HG02678 (cell line): ENCODE measurements around the gene SH3RF2.
"Not testable (repeated sequence)": the region's sequence is repeated elsewhere in the genome, so short reads cannot be mapped to it uniquely, and the experiment has no call there.

Source experiments
- ATAC-seq: cut with Tn5 transposase; IDR thresholded peaks from one replicate; pipeline ENCODE4 v1.9.1; 2021; ENCODE audit warnings: mild to moderate bottlenecking, moderate library complexity; ENCODE audit not compliant: unreplicated experiment

SH3RF2 gene

DNA sequence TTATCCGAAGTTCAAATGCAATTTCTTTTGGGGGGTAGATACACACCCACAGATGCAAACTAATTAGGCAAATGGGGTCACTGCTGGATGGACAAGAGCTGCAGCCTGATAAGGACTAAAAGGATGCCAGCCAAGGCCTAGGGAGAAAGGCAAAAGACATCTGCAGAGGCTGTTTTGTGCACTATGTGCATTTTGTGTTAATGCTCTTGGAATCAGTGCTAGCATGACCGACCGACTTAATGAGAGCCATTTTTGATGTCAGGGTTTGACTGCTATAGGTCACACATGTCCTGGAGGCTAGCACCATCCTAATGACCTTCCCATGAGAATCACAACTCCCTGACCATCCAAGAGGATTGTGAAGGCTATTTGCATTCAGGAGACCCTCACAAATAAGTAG, 134.4 kb downstream of the SH3RF2 start:
- ATAC-seq, result no peak

DNA sequence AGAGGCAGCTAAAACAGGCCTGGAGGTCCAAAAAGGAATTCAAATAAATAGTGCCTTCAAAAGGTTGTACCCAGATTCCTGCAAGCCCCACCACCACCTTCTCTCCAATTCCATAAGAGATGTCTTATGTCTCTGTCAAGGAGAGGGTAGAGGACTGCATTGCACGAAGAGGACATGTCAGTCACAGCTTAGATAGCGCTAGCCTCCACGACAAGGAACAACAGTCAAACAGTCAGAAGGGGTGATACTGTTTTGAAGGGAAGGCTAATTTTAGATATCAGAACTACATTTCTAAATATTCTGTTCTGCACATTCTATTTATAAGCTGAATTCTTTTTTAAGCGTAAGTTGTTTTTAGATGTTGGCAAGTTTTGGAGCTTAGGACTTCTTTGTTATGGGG, 134.8 kb downstream of the SH3RF2 start:
- no peak for ATAC-seq

DNA sequence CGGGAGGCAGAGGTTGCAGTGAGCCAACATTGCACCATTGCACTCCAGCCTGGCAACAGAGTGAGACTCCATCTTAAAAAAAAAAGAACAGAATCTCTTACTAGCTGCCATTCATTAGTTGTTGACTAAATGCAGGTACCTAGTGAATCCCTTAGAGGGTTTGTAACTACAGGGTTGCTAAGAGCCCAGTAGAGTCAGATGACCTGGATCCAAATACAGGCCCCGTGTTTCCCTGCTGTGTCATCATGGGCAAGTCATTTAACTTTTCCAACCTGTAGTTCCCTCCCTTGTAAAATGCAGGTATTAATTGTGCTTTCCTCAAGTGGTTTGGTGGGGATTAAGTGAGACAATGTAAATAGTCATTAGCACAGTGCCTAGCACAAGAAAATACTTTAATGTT, 136.2 kb downstream of the SH3RF2 start:
- ATAC-seq, result no peak

DNA sequence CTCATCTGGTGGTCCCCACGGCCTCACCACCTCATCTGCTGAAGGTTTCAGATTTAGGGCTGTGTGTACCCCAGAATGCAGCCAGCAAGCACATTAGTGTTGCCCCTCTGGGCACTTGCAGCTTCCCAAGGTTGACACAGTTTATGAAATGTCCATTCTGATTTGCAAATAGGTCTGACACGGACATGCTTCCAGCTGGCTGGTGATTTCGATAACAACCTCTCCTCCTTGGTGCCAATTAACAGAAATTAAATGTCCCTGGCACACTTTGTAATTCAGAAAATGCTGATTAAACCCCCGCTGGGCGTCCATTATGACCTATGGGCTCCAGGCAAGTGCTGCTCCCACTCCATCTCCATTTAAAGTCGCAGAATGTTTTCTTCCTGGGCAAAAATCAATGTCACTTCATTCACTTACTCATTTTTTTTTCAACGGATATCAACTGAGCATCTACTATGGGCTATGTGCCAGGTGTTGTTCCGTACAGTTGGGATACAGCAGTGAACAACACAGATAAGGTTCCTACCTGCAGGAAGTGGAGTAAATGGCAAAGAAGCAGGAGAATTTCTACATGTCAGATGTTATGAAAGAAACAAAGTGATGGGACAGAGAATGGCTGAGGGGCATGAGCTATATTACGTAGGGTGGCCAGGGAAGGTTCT, 137.0 kb downstream of the SH3RF2 start:
- ATAC-seq, result no peak

DNA sequence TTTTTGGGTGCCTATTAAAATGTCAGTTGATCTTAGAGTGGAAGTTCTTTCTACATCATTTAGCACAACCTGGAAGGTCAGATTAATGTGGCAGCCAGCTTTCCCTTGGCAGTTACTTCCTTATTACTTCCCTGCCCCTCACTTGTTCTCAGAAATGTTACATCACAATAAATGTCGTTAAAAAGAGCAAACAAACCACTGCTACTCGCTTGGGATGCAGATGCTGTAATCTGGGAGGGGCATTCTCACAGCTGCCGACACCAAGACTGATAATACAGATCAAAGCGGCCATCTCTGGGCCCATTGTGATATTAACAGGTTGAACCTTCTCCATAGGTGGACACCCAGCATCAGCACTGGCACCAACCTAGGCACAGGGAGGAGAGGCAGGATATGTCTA, 139.7 kb downstream of the SH3RF2 start:
- ATAC-seq, result no peak

DNA sequence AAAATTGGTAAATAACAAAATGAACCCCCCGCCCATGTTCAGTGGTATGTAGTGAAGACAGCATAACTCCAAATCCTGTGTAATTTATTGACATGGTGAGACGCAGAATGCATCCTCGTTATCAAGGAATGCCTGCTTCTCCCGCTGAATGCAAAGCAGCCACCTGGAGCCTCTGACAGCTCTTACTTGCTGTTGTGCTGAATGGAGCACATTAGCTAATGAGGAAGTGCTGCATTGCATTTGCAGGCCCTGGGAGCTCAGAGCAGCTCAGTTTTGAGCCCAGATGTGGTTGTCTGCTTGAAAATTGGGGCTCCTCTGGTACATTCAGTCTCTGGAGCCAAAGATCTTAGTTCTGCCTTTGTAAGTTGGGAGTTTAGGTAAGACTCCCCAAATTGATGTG, 140.1 kb downstream of the SH3RF2 start:
- no peak for ATAC-seq

DNA sequence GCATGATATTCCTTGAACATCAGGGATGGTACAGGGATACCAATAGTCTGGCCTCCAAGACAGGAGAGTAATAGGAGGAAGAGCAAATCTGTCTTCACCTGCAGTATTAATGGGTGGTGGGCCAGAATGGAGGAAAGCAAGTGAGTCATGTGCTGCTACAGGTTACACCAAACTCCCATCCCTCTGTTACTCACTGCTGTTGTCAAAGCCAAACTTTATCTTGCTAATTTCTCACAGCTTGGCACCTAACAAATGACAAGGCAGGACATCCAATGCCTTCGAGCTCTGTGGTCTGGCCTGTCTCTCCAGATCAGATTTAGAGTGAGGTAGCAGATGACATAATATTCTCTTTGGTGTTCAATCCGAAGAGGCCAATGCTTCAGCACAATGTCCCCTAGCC, 142.2 kb downstream of the SH3RF2 start:
- no peak for ATAC-seq

DNA sequence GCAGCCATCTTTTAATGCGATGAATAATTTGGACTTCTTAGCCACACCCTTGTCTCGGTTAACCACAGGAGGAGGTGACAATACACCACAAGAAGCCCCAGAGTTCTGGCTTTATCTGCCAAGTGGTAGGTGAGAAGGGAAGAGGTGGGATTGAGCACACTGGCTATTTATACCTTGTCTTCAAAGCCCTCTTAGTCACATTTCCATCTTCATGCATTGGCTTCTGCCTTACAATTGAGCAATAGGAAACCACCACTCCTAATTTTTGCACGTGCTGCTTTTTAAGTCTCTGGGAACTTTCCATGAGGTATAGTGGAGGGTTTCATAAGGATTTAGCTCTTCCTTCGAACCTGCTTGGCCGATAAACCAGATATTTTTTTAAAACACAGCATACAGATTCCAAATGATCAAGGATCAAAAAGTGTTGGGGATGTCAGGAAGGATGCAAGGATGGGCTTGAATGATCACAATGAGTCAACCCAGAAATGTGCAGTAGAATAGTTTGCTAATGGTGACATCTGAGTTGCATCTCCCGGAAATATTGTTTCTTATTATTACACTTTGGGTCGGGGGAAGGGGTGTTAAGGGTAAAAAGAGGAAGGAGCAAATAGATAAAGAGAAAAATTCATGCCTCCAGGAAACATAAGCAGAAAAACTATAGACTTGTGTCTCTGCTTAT, 143.5 kb downstream of the SH3RF2 start:
- no peak for ATAC-seq

DNA sequence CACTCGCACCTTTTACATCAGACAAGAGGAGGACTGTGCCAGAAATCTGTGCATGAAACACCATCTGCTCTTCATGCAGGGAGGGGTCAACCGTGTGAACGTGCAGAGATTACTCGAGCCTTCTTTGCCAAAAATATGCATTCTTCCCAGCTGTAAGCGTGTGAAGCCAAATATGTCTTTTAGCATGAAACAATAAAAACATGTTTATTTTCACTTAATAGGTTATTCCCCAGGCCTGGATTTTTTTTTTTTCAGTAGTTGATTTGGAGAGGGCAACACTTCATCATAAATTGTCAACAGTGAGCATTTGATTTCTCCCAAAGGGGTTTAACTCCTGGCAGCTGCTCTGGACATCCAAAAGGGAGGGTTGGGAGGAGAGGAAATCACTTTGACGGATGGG, 145.2 kb downstream of the SH3RF2 start:
- ATAC-seq, result no peak

DNA sequence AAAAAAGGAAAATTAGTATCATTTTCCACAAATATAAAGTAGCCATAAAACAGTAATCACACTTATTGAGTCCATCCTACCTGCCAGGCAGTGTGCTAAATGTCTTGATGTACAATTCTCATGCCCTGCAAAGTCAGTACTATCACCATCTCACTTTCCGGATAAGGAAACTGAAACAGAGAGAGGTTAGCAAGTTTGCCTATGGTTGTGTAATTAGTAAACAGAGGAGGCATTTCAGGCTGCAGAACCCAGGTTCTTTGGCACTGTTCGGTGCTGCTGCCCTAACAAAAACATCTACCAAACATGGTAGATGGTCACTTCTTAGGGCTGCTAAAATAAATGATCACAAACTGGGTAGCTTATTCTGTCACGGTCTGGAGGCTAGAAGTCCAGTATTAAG, 146.4 kb downstream of the SH3RF2 start:
- peak; percentile 89 for ATAC-seq

DNA sequence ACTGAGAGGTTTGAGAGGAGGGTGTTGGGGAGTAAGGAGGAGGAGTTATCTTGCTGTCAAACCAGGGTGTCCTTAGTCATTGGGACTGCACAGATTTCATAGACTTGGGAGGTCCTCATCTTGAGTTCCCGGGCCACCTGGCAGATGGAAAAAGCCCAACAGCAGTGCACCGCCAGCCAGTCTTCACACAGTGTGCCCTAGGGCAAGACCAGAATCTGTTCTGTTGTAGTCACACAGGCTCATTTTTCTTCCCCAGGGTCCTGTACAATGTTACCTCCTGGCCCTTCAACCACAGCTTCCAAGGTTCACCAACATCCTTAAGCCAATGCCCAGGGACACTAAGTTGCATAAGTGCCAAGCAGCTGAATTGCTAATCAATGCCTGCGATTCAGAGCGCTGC, 148.0 kb downstream of the SH3RF2 start:
- no peak for ATAC-seq

DNA sequence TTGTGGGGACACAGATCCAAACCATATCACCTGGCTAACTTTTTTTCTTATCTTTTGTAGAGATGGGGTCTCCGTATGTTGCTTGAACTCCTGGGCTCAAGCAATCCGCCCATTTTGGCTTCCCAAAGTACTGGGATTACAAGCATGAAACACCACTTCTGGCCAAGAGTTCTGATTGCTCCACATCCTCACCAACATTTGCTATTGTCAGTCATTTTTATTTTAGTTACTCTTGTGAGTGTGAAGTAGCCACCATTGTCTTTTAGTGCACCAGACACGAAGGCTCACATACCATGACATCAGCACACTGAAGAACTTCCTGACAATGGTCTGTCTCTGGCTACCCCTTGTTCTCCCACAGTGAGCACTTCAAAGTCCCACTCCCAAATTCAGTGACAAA, 151.7 kb downstream of the SH3RF2 start:
- no peak for ATAC-seq

DNA sequence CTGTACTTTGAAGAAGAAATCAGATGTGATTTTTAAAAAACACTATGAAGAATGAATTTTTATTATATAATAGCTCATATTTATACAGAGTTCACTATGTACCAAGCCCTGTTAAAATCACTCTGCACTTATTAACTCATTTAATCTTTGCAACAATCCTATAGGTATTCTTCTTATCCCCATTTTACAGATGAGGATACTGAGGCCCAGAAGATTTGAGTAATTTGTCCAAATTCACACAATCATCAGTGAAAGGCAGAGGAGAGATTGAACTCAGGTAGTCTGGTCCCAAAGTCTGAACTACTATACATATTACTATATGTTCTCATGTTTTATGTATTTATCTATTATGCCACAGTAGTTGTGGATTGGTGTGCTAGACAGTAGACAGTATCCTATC, 152.9 kb downstream of the SH3RF2 start:
- no peak for ATAC-seq

DNA sequence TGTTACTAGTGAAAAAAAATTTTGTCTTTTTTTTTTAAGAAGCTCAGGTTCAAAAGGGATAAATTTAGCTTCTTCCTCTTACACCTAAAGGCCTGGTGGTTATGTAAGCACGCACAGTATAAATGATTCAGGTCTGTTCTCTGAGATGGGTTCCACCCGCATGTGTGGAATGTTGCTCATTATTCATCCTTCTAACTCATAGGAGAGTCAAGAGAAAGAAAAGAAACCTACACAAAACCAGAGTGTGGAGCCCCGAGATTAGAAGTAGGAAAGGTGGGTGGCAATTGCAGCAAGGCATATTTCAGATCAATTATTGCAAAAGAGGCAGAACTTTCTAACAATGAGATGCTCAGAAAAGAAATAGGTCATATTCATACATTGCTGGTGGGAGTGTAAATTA, 155.5 kb downstream of the SH3RF2 start:
- ATAC-seq, result no peak

DNA sequence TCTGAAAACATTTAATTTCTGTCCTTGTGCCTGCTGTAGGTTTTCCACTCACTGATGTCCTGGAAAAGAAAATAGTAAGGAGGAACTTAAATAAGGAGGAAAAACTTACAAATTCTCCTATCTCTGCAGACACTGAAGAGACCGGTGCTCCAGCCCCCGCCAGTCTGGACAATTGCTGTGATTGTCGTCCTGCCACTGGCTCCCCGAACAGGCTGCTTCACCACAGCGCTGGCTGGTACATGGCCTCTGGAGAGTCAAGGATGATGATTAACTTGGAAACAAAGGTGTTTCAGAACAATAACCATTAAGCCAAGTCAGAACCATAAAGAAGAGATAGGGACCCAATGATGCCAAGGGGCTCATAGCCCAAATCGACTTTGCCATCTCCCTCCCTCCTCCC, 161.7 kb downstream of the SH3RF2 start:
- no peak for ATAC-seq

DNA sequence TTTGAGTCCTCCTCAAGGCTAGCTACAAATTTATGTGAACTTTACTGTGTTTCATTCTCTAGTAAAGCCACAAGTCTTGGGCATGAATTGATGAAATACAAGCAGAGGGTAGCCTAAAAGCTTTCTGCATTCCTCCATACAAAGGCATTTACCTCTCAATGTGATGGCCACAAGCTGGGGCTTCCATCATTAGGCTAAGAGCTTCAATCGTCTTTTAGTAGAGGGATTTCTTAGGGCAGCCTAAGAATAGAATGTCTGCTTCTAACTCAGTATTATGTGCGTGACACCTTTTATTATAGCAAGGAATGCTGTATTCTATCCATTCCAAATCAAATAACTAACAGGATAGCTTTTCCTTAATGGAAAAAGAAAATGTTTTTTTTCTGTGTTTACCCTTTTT, 165.3 kb downstream of the SH3RF2 start:
- ATAC-seq, result no peak

DNA sequence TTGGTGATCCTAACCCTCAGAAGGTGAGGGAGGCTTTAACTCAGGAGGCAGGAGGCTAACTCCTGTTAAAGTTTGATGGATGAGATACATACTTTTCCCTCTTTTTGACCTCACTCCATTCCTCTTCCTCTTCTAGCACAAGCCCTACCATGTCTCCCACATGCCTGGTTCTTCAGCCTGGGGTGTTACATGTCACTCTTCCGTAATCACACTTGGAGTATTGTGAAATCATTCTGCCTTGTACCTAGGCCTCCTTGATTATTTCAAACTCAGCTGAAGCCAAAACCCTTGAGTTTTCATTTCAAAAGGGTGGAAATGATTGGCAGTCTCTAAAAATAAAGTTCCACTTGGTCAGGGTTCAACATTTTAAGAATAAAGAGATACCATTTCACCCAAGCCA, 167.2 kb downstream of the SH3RF2 start:
- ATAC-seq, result no peak

DNA sequence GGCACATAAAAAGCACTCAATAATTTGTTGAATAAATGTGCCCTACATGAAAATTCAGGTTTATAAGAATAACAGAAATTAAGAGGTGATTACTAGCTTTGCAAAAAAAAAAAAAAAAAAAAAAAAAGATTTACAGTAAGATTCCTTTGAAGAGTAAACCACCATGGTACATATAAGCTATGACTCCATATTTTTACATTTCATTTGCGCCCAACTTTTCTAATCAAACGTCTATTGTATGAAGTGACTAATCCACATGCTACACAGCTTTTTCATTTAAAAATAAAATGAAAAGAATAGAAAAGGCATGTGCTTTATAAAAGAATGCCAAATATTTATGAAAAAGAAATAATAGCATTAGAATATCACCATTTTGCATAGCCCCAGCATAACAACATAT, 169.1 kb downstream of the SH3RF2 start, which contains the start of gene PLAC8L1:
TSS of gene PLAC8L1 (minus strand) at position 101 of the 400 bp plus-strand sequence. CDS start 1,266 bp downstream, outside the sequence.
- no peak for ATAC-seq

DNA sequence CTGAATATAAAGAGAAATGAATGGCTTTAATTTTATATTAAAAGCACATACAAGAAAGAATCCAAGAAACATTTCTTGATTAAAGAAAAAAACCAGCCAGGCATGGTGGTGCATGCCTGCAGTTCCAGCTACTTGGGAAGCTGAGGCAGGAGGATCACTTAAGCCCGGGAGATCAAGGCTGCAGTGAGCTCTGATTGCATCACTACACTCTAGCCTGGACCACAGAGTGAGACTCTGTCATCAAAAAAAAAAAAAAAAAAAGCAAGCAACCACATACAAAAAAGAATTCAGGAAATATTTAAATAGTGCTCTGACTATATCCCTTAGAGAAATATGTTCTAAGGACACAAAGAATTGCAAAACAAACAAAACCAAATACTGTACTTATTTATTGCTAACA, 171.5 kb downstream of the SH3RF2 start:
- no peak for ATAC-seq

DNA sequence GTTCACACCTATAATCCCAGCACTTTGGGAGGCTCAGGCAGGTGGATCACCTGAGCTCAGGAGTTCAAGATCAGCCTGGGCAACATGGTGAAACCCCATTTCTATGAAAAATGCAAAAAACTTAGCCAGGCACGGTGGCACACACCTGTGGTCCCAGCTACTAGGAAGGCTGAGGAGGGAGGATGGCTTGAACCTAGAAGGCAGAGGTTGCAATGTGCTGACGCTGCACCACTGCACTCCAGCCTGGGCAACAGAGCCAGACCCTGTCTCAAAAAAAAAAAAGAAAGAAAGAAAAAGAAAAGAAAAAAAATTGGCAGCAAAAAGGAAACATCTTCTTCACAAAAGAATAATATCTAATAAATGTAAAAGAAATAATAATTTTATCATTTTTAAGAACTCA, 172.5 kb downstream of the SH3RF2 start:
- ATAC-seq, result not testable (repeated sequence)

DNA sequence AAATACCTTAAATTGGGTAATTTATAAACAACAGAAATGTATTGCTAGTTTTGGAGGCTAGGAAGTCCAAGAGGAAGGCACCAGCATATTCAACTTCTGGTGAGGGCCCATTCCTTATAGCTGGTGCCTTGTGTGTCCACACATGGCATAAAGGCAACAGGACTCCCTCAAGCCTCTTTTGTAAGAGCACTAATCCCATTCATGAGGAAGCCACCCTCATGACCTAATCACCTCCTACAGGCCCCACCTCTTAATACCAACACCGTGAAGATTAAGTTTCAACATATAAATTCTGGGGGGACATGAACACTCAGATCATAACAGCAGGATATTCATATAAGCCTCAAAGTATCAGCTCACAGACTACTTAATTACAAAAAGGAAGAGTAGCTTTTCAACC, 173.0 kb downstream of the SH3RF2 start:
- no peak for ATAC-seq

DNA sequence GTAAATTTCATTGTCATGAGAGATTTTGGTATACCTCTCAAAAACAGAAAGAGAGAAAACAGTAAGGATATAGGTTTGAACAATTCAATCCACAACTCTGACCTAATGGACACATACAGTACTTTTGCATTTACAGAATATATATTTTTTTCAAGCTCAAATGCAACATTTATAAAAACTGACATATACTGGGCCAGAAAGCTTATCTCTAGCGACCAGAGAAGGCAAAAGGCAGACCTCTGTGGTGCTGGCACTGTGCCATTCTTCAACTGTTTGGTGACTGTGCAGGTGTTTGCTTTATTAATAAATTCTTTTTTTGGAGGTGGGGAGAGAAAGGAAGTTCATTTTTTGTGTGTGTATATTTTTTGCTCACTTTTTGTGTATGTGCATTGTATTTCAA, 175.0 kb downstream of the SH3RF2 start:
- no peak for ATAC-seq

DNA sequence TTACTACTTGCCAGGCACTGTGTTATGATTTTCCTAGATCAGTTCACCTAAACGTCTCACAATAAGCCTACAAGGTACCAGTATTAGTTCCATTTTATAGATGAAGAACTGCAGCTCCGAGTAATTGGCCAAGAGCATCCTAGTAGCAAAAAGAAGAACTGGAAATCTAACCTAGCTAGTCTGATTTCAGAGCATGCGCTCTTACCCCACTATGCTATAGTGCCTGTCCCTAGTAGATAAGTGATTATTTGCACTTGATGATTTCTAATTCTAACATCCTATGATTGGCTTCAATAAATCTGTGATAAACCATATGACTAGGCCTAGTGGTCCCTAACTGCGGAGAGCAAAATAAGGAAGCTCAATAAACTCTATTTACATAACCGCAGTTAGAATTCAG, 176.1 kb downstream of the SH3RF2 start:
- no peak for ATAC-seq
